ENCODE measurements around the gene COL23A1.

Gene COL23A1

GRCh38 chr5:178279026-178279722, 311.0 kb downstream of the COL23A1 start:
- DNase-seq (ENCODE audit: extremely low read depth in 1 of 2, low read depth in 1 of 2) = no peak

- no peak for DNase-seq (ENCODE audit: extremely low read depth in 1 of 2, low read depth in 1 of 2)
Measured at GRCh38 chr5:178278358-178279023, 311.7 kb downstream of the COL23A1 start.

- DNase-seq (ENCODE audit: extremely low read depth in 1 of 2, low read depth in 1 of 2) = no peak
Measured at GRCh38 chr5:178277866-178278265, 312.3 kb downstream of the COL23A1 start.

- DNase-seq (ENCODE audit: extremely low read depth in 1 of 2, low read depth in 1 of 2) = no peak
Measured at GRCh38 chr5:178277346-178277745, 312.8 kb downstream of the COL23A1 start.

- no peak for DNase-seq (ENCODE audit: extremely low read depth in 1 of 2, low read depth in 1 of 2)
Measured at GRCh38 chr5:178274781-178275537, 315.2 kb downstream of the COL23A1 start.

- no peak for DNase-seq (ENCODE audit: extremely low read depth in 1 of 2, low read depth in 1 of 2)
Measured at GRCh38 chr5:178273665-178274541, 316.3 kb downstream of the COL23A1 start.

- no peak for DNase-seq (ENCODE audit: extremely low read depth in 1 of 2, low read depth in 1 of 2)
Measured at GRCh38 chr5:178273041-178273440, 317.2 kb downstream of the COL23A1 start.

- DNase-seq (ENCODE audit: extremely low read depth in 1 of 2, low read depth in 1 of 2) = no peak
Measured at GRCh38 chr5:178272591-178272990, 317.6 kb downstream of the COL23A1 start.

GRCh38 chr5:178271726-178272479, 318.3 kb downstream of the COL23A1 start:
- DNase-seq (ENCODE audit: extremely low read depth in 1 of 2, low read depth in 1 of 2) = no peak

GRCh38 chr5:178271231-178271630, 319.0 kb downstream of the COL23A1 start:
- DNase-seq (ENCODE audit: extremely low read depth in 1 of 2, low read depth in 1 of 2) = no peak

- DNase-seq (ENCODE audit: extremely low read depth in 1 of 2, low read depth in 1 of 2) = no peak
Measured at GRCh38 chr5:178269499-178269898, 320.7 kb downstream of the COL23A1 start.

GRCh38 chr5:178267876-178268275, 322.3 kb downstream of the COL23A1 start:
- DNase-seq (ENCODE audit: extremely low read depth in 1 of 2, low read depth in 1 of 2) = no peak

- no peak for DNase-seq (ENCODE audit: extremely low read depth in 1 of 2, low read depth in 1 of 2)
Measured at GRCh38 chr5:178267245-178267644, 322.9 kb downstream of the COL23A1 start.

- DNase-seq (ENCODE audit: extremely low read depth in 1 of 2, low read depth in 1 of 2) = no peak
Measured at GRCh38 chr5:178266581-178266980, 323.6 kb downstream of the COL23A1 start.

GRCh38 chr5:178265746-178266145, 324.4 kb downstream of the COL23A1 start:
- no peak for DNase-seq (ENCODE audit: extremely low read depth in 1 of 2, low read depth in 1 of 2)

GRCh38 chr5:178264044-178264443, 326.1 kb downstream of the COL23A1 start:
- no peak for DNase-seq (ENCODE audit: extremely low read depth in 1 of 2, low read depth in 1 of 2)

GRCh38 chr5:178261666-178262600, 328.3 kb downstream of the COL23A1 start:
- no peak for DNase-seq (ENCODE audit: extremely low read depth in 1 of 2, low read depth in 1 of 2)

GRCh38 chr5:178259623-178260536, 330.3 kb downstream of the COL23A1 start:
- DNase-seq (ENCODE audit: extremely low read depth in 1 of 2, low read depth in 1 of 2) = no peak

Data from stimulated activated CD8-positive, alpha-beta memory T cell treated with anti-CD3 and anti-CD28 coated beads, Interleukin-7, amount 100 ng/mL, for 48 hours (primary cell).